IMR-90 (cell line): ENCODE measurements around the gene AP2A1. TPM values are rescaled to one million over a fixed set of nuclear protein-coding genes. Genes with fewer than 3 reads are reported as not detected.
A peak's percentile ranks its signal among the peaks of the same experiment; 100 is the strongest.

Source experiments
- ATAC-seq: fragments of 200-7000 bp; cut with Tn5 transposase; 2 replicates; pipeline ENCODE4 v1.9.1; 2020; ENCODE audit warnings: low read depth, mild to moderate bottlenecking, moderate library complexity
- BruUV-seq: library from RNA; stranded (reverse); fragments of 400-500 nt; replicated peaks from 2 replicates; lab custom pipeline; 2021; lab: Mats Ljungman, UMichigan
- CTCF ChIA-PET: fragments of 300-600 bp; formaldehyde crosslinking; extraction: SDS; loops from one replicate; lab custom pipeline; 2021; ENCODE audit warnings: antibody characterized with exemption; lab: Yijun Ruan, JAX
- POLR2A ChIA-PET: fragments of 300-600 bp; sonication (Branson Sonifier 250); formaldehyde crosslinking; loops from one replicate; lab custom pipeline; 2022; ENCODE audit warnings: antibody characterized with exemption; ENCODE audit not compliant: unreplicated experiment; lab: Charles Lee
- DNase-seq: peaks from one replicate; pipeline ENCODE4 v3.0.0; 2013
- H2AFZ ChIP-seq: replicated peaks from 2 replicates; pipeline ENCODE3; 2013; ENCODE audit warnings: low read length, mild to moderate bottlenecking; ENCODE audit not compliant: poor library complexity
- H2AK5ac ChIP-seq: 2 replicates; pipeline ENCODE4 v1.6.1; 2013; ENCODE audit warnings: low read depth, low read length, inconsistent platforms
- H2AK9ac ChIP-seq: replicated peaks from 2 replicates; pipeline ENCODE3; 2013; ENCODE audit warnings: mild to moderate bottlenecking, low read depth, low read length, moderate library complexity; ENCODE audit not compliant: poor library complexity
- H2BK120ac ChIP-seq: 2 replicates; pipeline ENCODE4 v1.6.1; 2013; ENCODE audit warnings: low read depth, low read length, inconsistent platforms
- H2BK15ac ChIP-seq: 3 replicates; pipeline ENCODE4 v1.6.1; 2013; ENCODE audit warnings: low read depth, low read length, inconsistent platforms
- H2BK20ac ChIP-seq: 2 replicates; pipeline ENCODE4 v1.6.1; 2013; ENCODE audit warnings: low read depth, mild to moderate bottlenecking, inconsistent platforms, low read length, moderate library complexity
- H2BK5ac ChIP-seq: 2 replicates; pipeline ENCODE4 v1.6.1; 2013; ENCODE audit warnings: mild to moderate bottlenecking, low read depth, low read length, inconsistent platforms; ENCODE audit not compliant: poor library complexity, severe bottlenecking
- H3K14ac ChIP-seq: replicated peaks from 2 replicates; pipeline ENCODE4 v1.6.1; 2013; ENCODE audit warnings: low read depth, low read length, inconsistent platforms
- H3K18ac ChIP-seq: 2 replicates; pipeline ENCODE4 v1.6.1; 2013; ENCODE audit warnings: low read depth, low read length, control low read depth
- H3K23ac ChIP-seq: 2 replicates; pipeline ENCODE4 v1.6.1; 2013; ENCODE audit warnings: low read depth, low read length, inconsistent platforms
- H3K27ac ChIP-seq: 2 replicates; pipeline ENCODE4 v1.5.1; 2013; ENCODE audit warnings: mild to moderate bottlenecking, control low read depth, low read length; ENCODE audit not compliant: insufficient read depth
- H3K27me3 ChIP-seq: 2 replicates; pipeline ENCODE4 v1.6.1; 2013; ENCODE audit warnings: low read length; ENCODE audit not compliant: control insufficient read depth, insufficient read depth
- H3K36me3 ChIP-seq: 2 replicates; pipeline ENCODE4 v1.6.1; 2013; ENCODE audit warnings: low read length, mixed read lengths; ENCODE audit not compliant: control insufficient read depth, insufficient read depth
- H3K4ac ChIP-seq: 2 replicates; pipeline ENCODE4 v1.6.1; 2013; ENCODE audit warnings: low read depth, low read length, inconsistent platforms
- H3K4me1 ChIP-seq: 2 replicates; pipeline ENCODE4 v1.6.1; 2013; ENCODE audit warnings: low read length, mixed read lengths; ENCODE audit not compliant: control insufficient read depth, insufficient read depth
- H3K4me2 ChIP-seq: 2 replicates; pipeline ENCODE4 v1.6.1; 2013; ENCODE audit warnings: low read depth, mild to moderate bottlenecking, control low read depth, low read length, moderate library complexity
- H3K4me3 ChIP-seq: 2 replicates; pipeline ENCODE4 v1.5.1; 2013; ENCODE audit warnings: low read depth, mild to moderate bottlenecking, control low read depth, low read length, moderate library complexity; ENCODE audit not compliant: insufficient read depth
- H3K56ac ChIP-seq: 2 replicates; pipeline ENCODE4 v1.6.1; 2013; ENCODE audit warnings: low read length, inconsistent platforms; ENCODE audit not compliant: insufficient read depth; ENCODE audit errors: extremely low read depth
- H3K79me1 ChIP-seq, 2 experiments: 2 replicates each; pipeline ENCODE4 v1.6.1; 2013; ENCODE audit warnings: low read length in 2 of 2, inconsistent platforms in 1 of 2, low read depth in 1 of 2
- H3K9ac ChIP-seq: 2 replicates; pipeline ENCODE4 v1.6.1; 2013; ENCODE audit warnings: low read depth, low read length, control low read depth
- H3K9me1 ChIP-seq: 2 replicates; pipeline ENCODE4 v1.6.1; 2013; ENCODE audit warnings: low read length, inconsistent platforms; ENCODE audit not compliant: insufficient read depth
- H3K9me3 ChIP-seq: 2 replicates; pipeline ENCODE4 v1.6.1; 2013; ENCODE audit warnings: low read length; ENCODE audit not compliant: control insufficient read depth, insufficient read depth
- H4K20me1 ChIP-seq: 2 replicates; pipeline ENCODE4 v1.6.1; 2013; ENCODE audit warnings: low read length, inconsistent platforms; ENCODE audit not compliant: insufficient read depth
- H4K5ac ChIP-seq: 2 replicates; pipeline ENCODE4 v1.6.1; 2013; ENCODE audit warnings: mild to moderate bottlenecking, low read depth, low read length, control low read depth
- H4K8ac ChIP-seq, 2 experiments: 2 replicates each; pipeline ENCODE4 v1.6.1; 2013; ENCODE audit warnings: low read depth in 2 of 2, low read length in 2 of 2, control low read depth in 1 of 2, inconsistent platforms in 1 of 2
- H4K91ac ChIP-seq: 2 replicates; pipeline ENCODE4 v1.6.1; 2013; ENCODE audit warnings: low read depth, low read length, inconsistent platforms; ENCODE audit not compliant: insufficient read depth
- BHLHE40 ChIP-seq: fragments of 150-350 bp; IDR thresholded peaks from 2 replicates; pipeline ENCODE4 v1.6.1; 2016; ENCODE audit warnings: mild to moderate bottlenecking, low read depth, low read length
- CEBPB ChIP-seq: IDR thresholded peaks from 2 replicates; pipeline ENCODE4 v1.6.1; 2012; ENCODE audit warnings: low read depth, low read length, improper control_type of control experiment
- CHD1 ChIP-seq: IDR thresholded peaks from 2 replicates; pipeline ENCODE4 v1.6.1; 2012; ENCODE audit warnings: low read depth, low read length, improper control_type of control experiment
- MAFK ChIP-seq: IDR thresholded peaks from 2 replicates; pipeline ENCODE4 v1.6.1; 2012; ENCODE audit warnings: low read depth, low read length, improper control_type of control experiment
- MAZ ChIP-seq: IDR thresholded peaks from 2 replicates; pipeline ENCODE4 v1.6.1; 2012; ENCODE audit warnings: low read depth, mild to moderate bottlenecking, low read length, improper control_type of control experiment, moderate library complexity, borderline replicate concordance
- RAD21 ChIP-seq: IDR thresholded peaks from 2 replicates; pipeline ENCODE4 v1.6.1; 2012; ENCODE audit warnings: low read length, improper control_type of control experiment
- RCOR1 ChIP-seq: IDR thresholded peaks from 2 replicates; pipeline ENCODE4 v1.6.1; 2012; ENCODE audit warnings: mild to moderate bottlenecking, low read length, improper control_type of control experiment; ENCODE audit not compliant: insufficient replicate concordance
- RFX5 ChIP-seq: IDR thresholded peaks from 2 replicates; pipeline ENCODE4 v1.8.0; 2012; ENCODE audit warnings: low read depth, mild to moderate bottlenecking, low read length, moderate library complexity
- SMC3 ChIP-seq: fragments of 150-350 bp; IDR thresholded peaks from 2 replicates; pipeline ENCODE4 v1.6.1; 2016; ENCODE audit warnings: low read depth, mild to moderate bottlenecking, antibody characterized with exemption, low read length, moderate library complexity
- USF2 ChIP-seq: fragments of 150-350 bp; IDR thresholded peaks from 2 replicates; pipeline ENCODE4 v1.6.1; 2017; ENCODE audit warnings: mild to moderate bottlenecking, antibody characterized with exemption, low read length, low read depth
- WGBS, 2 experiments: methylation state at CpG; one replicate each; pipeline versions ENCODE4 v1.1.5 to v1.1.7; 2013; ENCODE audit warnings: missing lambda C conversion rate in 2 of 2; ENCODE audit not compliant: insufficient read length in 1 of 2; ENCODE audit errors: extremely low coverage in 2 of 2; 5-methylcytosine and 5-hydroxymethylcytosine counted together
- dilution Hi-C: fragments of 300-500 bp; cut with HindIII; formaldehyde crosslinking; loops from one replicate; pipeline ENCODE4 v1.14.3; 2018; ENCODE audit warnings: low sequenced_read_pairs; ENCODE audit not compliant: unreplicated experiment
- in situ Hi-C: fragments of 300-500 bp; cut with MboI; formaldehyde crosslinking; loops from 3 replicates; pipeline ENCODE4 v1.14.3; 2019; ENCODE audit warnings: low sequenced_read_pairs, inconsistent platforms, mixed read lengths
- intact Hi-C: fragments of 100-400 bp; cut with micrococcal nuclease; formaldehyde crosslinking; loops from 2 replicates; pipeline ENCODE4 v1.10.0; 2022
- polyA plus RNA-seq, 3 experiments: library from polyadenylated mRNA; depleted of rRNA; stranded (reverse); fragments of >200 nt; gene quantifications; 2 replicates each; pipeline ENCODE4 v1.2.3, GENCODE V29; 2012; ENCODE audit warnings: low replicate concordance in 1 of 3
- total RNA-seq: library from RNA; depleted of rRNA; stranded (reverse); fragments of >200 nt; gene quantifications from 2 replicates; pipeline ENCODE4 v1.2.3, GENCODE V29; 2012
- TF ChIP-seq, protein P1 (sequence below): conservative IDR thresholded peaks from 2 replicates; pipeline ENCODE4 v1.5.1; 2012; ENCODE audit warnings: mild to moderate bottlenecking, low read depth, low read length, improper control_type of control experiment
- TF ChIP-seq, protein P2 (sequence below): fragments of 150-350 bp; IDR thresholded peaks from 2 replicates; pipeline ENCODE4 v1.6.1; 2016; ENCODE audit warnings: low read depth, mild to moderate bottlenecking, low read length, moderate library complexity, borderline replicate concordance

AP2A1 gene
- total and polyA plus RNA-seq, 2 of the 4 experiments (the other 2 are of a cell fraction): 40.7 to 122 TPM

- H3K9me1 ChIP-seq: peaks cover 16% of the 10 kb centered on the region
- peak overlapping the region; percentile 99 for H2BK20ac ChIP-seq
- H2AK5ac ChIP-seq: peak overlapping the region; percentile 89
- POLR2A ChIA-PET: interaction anchor here (1.0 kb wide), 1 partner anchor 8 kb away, joined by 9 read pairs; no protein-coding TSS in a partner anchor
- H2AK9ac ChIP-seq: peak overlapping the region; percentile 95
- H3K23ac ChIP-seq: peak overlapping the region; percentile 76
- H2BK5ac ChIP-seq: peak overlapping the region; percentile 95
- H3K36me3 ChIP-seq: no peaks in the 10 kb centered on the region
- intact Hi-C loops: loop anchor here (2.0 to 5.0 kb wide), 2 partner anchors 39 to 75 kb away; partner anchors contain the start of gene CPT1C
- H3K18ac ChIP-seq: peak overlapping the region; percentile 100
- H2BK15ac ChIP-seq: peak overlapping the region; percentile 95; the same call in 2 of the 3 replicates
- in situ Hi-C loops: no loop called here
- peak overlapping the region; percentile 93 for H3K4ac ChIP-seq
- CTCF ChIA-PET: interaction anchor here (0.5 to 0.7 kb wide), 3 partner anchors 8 to 93 kb away, joined by 3 read pairs; no protein-coding TSS in a partner anchor
- H3K79me1 ChIP-seq: peaks cover 6 to 40% of the 10 kb centered on the region in 2 experiments; a peak in 3 of 4 replicates
- H3K9me3 ChIP-seq: no peaks in the 10 kb centered on the region
- ATAC-seq (peak; percentile 91), DNase-seq (peak; percentile 100)
- peak overlapping the region; percentile 73 for H3K9ac ChIP-seq
- peak overlapping the region; percentile 95 for H3K56ac ChIP-seq
- dilution Hi-C loops: no loop called here
- H2AFZ ChIP-seq: peak overlapping the region; percentile 86
- peak overlapping the region; percentile 84 for H3K14ac ChIP-seq
- H3K27ac ChIP-seq: peak overlapping the region; percentile 89
- peaks cover 24% of the 10 kb centered on the region for H4K20me1 ChIP-seq
- 0% methylated on average over 10 of the region's 53 CpGs; no CpG with 5 or more reads in 1 of the 2 experiments for WGBS, 2 experiments
- H3K4me1 ChIP-seq: peaks cover 11% of the 10 kb centered on the region
- peak overlapping the region; percentile 80 for H3K4me2 ChIP-seq
- H4K5ac ChIP-seq: peak overlapping the region; percentile 95
- no peaks in the 10 kb centered on the region for H3K27me3 ChIP-seq
- peak overlapping the region; percentile 95 for H4K91ac ChIP-seq
- BruUV-seq: no TSS peak
- peak overlapping the region; percentile 99 for H2BK120ac ChIP-seq
- H3K4me3 ChIP-seq: peak overlapping the region; percentile 31; the same call in 1 of the 2 replicates
- H4K8ac ChIP-seq: peak overlapping the region; percentile 93 to 99
- TF ChIP-seq MAZ (peak; percentile 63), RAD21 (0 out of 2 replicates have a peak, but pooled peaks have one; percentile 9), MAFK (no peak), BHLHE40 (no peak), CEBPB (peak; percentile 75), USF2 (no peak), RCOR1 (peak; percentile 55), CHD1 (no peak), RFX5 (no peak), SMC3 (no peak)
- TF ChIP-seq, protein P1, sequence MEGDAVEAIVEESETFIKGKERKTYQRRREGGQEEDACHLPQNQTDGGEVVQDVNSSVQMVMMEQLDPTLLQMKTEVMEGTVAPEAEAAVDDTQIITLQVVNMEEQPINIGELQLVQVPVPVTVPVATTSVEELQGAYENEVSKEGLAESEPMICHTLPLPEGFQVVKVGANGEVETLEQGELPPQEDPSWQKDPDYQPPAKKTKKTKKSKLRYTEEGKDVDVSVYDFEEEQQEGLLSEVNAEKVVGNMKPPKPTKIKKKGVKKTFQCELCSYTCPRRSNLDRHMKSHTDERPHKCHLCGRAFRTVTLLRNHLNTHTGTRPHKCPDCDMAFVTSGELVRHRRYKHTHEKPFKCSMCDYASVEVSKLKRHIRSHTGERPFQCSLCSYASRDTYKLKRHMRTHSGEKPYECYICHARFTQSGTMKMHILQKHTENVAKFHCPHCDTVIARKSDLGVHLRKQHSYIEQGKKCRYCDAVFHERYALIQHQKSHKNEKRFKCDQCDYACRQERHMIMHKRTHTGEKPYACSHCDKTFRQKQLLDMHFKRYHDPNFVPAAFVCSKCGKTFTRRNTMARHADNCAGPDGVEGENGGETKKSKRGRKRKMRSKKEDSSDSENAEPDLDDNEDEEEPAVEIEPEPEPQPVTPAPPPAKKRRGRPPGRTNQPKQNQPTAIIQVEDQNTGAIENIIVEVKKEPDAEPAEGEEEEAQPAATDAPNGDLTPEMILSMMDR: no peak
- TF ChIP-seq, protein P2, sequence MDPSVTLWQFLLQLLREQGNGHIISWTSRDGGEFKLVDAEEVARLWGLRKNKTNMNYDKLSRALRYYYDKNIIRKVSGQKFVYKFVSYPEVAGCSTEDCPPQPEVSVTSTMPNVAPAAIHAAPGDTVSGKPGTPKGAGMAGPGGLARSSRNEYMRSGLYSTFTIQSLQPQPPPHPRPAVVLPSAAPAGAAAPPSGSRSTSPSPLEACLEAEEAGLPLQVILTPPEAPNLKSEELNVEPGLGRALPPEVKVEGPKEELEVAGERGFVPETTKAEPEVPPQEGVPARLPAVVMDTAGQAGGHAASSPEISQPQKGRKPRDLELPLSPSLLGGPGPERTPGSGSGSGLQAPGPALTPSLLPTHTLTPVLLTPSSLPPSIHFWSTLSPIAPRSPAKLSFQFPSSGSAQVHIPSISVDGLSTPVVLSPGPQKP: no peak
Observed at GRCh38 chr19:49766007-49766929, 533 bp upstream of the AP2A1 start.
